ENCODE data around the gene TTC4.
A peak's percentile ranks its signal among the peaks of the same experiment; 100 is the strongest.

TTC4 gene

DNA sequence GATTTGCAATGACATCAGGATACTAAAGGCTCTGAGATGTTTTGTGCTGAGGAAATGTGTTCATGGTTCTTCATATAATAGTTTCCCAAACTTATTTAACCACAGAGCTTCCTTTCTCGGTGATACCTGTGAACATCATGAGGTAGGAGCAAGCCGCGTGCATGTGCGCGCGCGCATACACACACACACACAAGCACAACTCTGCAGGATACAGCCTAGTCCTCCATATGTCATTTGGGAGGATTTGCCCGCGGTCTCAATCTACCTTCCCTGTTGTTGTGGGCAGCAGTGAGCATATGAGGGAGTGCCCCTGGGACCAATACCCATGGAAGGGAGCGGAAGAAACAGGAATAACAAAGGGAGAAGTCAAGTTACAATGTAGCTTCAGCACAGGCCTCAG lies 12.2 kb upstream of the TTC4 start:
- no peak for DNase-seq (ENCODE audit: low spot score)

DNA sequence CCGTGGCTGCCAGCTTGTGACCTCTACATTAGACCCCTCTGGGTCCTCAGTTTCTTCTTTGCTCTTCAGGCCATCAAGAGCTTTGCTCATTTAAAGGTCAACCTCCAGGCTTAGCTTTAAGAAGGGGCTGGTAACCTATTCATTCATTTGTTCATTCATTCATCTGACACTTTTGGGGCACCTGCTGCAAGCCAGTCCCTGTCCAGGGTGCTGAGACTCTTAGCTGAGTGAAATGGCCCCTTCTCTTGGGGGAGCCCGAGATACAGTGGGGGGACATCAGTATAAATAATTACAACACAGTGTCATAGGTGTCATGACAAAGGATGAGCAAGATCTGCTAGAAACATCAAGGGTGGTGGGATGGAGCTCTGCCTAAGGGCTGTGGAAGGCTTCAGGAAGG lies 10.5 kb upstream of the TTC4 start:
- no peak for DNase-seq (ENCODE audit: low spot score)

DNA sequence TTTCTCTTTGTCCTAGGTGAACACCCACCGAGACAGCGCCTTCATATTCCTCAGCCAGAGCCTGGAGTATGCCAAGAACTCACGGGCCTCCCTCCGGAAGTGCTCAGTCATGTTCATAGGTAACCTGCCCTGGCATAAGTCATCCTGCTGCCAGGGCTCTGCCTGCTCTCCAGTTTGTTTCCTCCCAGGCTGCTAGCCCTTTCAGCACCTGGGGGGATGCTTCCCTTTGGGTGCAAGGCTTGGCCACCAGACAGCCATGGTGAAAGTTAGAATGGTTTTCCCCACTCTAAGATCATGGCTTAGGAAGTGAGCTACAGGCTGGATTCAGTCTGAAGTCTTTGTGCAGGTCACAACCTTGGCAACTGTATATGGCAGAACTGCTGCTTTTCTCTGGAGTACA lies 9.2 kb upstream of the TTC4 start:
- DNase-seq (ENCODE audit: low spot score) = no peak

DNA sequence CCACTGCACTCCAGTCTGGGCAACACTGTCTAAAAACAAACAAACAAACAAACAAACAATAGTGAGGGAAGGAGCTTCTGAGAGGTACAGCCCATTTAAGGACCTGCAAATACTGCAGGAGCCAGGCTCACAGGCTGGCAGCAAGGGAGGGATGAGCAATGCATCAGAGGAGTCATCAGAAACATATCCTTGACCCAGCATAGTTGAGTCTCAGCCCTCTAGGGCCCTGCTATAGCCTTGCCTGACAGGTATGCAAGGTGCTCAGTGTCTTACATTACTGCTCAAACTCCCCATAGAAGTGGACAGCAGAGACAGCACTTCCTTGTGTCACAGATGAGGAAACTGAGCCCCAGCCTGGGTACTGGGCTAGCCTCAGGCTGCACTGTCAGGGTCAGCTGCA lies 7.3 kb upstream of the TTC4 start:
- no peak for DNase-seq (ENCODE audit: low spot score)

DNA sequence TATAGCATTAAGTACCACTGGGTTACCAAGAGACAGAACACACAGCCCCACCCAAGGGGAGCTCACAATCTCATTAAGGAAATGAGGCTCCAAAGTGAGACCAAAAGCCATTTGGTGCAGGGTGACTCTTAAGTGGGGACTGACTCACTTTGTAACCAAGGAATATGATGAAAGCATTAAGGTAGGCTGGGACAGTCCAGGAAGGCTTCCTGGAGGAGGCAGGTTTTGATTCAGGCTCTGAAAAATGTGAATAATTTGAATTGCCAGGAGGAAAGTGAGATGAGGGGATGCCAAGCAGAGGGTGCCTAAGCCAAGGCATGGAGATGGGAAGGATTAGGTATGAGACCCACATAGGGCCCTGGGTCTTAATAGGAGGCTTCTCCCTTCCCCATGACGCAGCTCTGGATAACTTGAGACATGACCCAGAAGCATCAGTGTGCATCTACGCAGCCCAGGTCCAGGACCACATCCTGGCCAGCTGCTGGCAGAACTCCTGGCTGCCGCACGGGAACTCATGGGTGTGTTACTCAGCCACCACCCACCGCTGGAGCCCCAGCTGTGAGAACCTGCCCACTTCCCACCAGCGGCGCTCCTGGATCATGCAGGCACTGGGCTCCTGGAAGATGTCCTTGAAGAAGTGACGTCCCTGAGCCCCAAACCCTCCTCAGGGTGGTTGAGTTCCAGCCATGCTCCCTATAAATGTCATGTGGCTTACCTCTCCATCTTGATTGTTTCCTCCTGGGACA lies 5.9 kb upstream of the TTC4 start:
- no peak for DNase-seq (ENCODE audit: low spot score)

DNA sequence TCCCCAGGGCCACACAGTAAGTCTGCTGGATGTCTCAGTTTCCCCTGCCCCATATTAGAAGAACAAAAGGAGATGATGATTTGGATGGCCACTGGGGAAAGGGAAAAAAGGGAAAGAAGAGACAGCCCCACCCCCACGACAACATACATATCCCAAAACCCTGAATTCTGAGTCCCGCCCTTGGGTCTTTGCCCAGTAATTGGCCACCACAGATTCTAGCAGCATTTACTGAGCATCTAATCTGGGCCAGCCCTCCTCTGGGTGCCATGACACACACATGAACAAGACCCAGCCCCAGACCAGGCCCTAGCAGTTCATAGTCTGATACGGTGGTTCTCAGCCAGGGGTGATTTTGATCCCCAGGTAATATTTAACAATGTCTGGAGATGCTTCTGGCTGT lies 5.2 kb upstream of the TTC4 start:
- DNase-seq (ENCODE audit: low spot score) = no peak

DNA sequence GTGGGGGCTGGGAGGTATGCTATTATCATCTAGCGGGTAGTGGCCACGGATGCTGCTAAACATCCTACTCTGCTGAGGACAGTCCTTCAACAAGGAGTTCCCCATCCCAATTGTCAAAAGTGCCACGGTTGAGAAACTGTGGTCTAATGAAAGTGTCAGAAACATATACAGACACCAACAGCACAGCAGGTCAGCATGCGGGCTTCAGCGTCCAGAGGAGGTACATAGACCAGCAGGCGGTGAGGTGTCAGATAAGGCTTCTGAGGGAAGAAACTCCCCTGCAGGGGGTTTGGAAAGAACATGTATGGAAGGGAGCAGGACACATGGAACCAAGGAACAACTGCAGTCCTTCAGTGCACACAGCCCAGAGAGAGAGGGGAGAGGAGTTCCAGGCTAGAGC lies 4.8 kb upstream of the TTC4 start:
- no peak for DNase-seq (ENCODE audit: low spot score)

DNA sequence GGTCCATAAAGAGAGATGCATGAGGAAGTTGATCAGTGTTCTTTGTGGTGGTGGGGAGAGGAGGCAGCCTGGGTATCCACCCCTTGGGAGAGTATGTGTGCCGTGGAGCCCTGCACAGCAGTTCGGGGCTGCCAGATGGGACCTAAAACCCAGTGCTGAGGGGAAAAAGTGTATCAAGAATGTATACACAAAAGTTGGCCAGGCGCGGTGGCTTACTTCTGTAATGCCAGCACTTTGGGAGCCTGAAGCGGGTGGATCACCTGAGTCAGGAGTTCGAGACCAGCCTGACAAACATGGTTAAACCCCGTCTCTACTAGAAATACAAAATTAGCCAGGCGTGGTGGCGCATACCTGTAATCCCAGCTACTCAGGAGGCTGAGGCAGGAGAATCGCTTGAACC lies 4.1 kb upstream of the TTC4 start:
- no peak for DNase-seq (ENCODE audit: low spot score)

DNA sequence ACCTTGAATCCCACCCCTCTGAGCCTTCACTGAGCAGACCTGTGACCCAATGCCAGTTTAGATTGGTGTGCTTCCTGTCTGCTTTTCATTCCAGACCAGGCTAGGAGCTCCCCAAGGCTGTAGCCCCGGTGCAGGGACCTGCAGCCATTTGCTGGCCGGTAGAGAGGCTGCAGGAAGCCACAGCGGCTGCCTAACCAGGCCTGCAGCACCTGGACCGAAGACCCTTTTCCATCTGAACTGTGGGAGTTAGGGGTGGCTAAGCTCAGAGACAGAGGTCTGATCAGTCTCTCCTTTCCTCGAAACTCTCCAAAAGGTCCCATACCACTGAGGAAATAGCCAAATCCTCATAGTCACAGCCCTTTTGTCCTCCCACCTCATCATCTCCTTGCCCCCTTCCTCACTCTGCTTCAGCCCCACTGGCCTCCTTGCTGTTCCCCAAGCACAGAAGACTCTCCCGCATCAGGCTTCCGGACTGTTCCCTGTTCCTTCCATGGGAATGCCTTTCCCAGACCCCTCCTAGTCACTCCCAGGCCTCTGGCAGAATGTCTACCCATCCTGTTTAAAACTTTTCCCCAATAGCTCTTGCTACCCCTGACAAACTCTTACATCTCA lies 674 bp upstream of the TTC4 start:
- no peak for DNase-seq (ENCODE audit: low spot score)

DNA sequence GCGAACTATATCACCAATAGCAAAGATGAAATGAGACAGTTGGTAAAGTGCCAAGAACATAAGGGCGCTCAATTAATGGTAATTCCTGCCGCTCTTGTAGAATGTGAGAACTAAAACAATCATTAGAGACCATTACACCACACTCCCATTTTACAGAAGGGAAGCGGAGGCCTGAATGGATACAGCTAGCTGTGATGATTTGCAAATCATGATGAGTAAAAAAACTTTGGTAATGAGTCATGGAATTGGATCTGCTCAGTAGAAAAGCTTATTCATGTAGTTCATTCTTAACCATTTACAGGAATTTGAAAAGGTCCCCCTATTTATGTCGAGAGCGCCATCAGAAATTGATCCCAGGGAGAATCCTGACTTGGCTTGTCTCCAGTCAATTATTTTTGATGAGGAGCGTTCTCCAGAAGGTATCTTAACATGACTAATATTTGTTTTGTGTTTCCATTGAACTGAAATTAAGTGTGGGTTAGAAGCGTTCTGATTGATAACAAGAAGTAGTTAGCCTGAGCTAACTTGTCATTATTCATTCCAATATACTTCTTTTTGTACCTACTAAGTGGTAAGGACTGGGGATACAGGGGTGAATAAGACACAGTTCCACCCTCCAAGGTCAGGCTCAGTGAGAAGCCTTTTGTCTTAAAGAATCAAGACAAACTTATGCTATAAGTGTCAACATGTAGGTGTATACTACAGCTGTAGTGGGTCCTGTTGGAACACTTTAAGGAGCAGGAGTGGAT lies 812 bp downstream of the TTC4 start:
- DNase-seq (ENCODE audit: low spot score) = peak; percentile 62

DNA sequence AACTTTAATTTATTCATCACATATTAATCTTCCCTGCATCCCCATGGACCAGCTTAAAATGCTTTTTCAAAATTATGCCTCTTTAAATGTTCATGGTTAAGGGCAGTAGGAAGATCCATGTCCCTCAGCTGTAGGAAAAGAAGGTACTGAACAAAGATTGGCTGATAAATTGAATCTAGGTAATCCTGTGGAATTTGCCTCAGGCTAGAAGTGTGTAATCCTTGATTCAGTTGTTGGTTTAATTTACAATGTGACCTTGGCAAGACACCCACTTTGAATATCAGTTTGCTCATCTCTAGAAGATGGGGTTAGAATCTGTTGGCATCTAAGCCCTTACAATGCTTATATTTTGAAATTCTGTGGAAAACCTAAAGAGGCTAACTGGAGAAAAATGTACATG lies 6.1 kb downstream of the TTC4 start:
- no peak for DNase-seq (ENCODE audit: low spot score)

DNA sequence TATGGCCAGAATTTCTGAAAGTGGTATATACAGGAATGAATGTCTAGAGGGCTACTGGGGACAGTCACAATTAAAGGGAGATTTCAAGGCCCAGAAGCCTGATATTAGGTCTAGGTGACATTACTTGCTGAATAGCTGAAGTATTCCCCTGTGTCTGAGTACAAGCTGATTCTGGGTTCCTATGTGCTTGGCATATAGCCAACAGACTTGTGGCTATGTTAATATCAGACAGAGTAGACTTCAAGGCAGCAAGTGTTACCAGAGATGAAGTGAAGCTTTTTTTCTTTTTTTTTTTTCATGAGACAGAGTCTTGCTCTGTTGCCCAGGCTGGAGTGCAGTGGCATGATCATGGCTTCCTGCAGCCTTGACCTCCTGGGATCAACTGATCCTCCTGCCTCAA lies 8.3 kb downstream of the TTC4 start:
- peak; percentile 16 for DNase-seq (ENCODE audit: low spot score)

DNA sequence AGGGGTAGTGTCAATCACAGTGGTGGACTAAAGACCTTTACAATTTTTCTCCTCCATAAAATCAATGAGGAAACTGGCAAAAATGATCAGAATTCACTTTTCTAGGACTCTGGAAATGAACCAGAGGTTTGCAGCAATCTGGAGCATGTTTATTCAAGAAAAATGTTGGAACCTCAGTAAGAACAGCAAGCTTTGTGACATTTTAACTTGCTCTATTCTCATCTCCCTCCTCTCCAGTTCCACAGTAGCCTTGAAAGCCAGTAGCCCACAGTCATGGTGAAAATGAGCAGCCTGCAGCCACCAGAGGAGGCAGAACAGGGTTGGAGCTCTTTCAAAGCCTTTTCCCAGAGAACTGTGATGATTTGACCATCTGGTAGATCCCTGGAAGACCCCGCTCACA lies 9.1 kb downstream of the TTC4 start:
- no peak for DNase-seq (ENCODE audit: low spot score)

DNA sequence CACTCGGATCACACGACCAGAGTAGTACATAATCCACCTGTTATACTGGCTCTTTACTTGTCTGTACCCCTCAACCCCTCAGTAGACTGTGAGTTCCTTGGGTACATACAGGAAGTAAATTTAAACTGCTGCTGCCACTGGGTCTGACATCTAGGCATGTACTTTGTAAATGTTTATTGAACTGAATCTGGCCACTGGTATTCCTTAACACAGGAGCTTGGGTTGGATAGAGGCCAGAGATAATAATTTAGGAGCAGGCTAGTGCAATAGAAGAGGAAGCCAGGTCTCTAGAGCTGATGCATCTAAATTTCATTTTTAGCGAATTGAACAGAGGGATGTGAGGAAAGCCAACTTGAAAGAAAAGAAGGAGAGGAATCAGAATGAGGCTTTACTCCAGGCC lies 12.4 kb downstream of the TTC4 start:
- no peak for DNase-seq (ENCODE audit: low spot score)

DNA sequence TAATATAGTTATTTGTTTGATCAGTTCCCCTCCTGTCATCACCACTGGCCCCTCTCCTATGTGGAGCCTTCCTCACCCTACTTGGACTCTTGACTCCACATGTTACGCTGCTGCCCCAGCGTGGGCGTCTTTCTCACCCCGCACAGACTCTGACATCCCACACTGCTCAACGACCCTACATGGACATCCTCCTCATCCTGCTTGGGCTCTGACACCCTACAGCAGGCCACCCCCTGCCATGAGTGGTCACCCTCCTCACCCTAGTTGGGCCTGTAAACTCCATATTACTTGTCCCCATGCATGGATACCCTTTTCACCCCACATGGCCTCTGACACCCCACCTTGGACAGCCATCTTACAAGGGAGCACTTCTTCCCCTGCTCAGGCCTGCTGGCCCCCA lies 21.0 kb downstream of the TTC4 start:
- no peak for DNase-seq (ENCODE audit: low spot score)

DNA sequence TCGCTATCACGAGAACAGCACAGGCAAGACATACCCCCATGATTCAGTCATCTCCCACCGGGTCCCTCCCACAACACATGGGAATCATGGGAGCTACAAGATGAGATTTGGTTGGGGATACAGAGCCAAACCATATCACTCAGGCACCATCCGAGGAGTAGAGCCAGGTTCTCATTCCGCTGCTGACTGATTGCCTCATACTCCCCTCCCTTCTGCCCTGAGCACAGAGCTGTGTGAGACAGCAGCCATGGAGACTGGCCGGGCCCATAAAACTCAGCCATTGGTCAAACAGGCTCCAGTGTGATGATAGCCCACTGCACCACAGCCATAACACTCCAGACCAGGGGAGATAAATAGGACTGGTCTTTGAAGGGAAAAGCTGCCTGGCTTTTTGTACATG lies 22.6 kb downstream of the TTC4 start:
- DNase-seq (ENCODE audit: low spot score) = no peak

DNA sequence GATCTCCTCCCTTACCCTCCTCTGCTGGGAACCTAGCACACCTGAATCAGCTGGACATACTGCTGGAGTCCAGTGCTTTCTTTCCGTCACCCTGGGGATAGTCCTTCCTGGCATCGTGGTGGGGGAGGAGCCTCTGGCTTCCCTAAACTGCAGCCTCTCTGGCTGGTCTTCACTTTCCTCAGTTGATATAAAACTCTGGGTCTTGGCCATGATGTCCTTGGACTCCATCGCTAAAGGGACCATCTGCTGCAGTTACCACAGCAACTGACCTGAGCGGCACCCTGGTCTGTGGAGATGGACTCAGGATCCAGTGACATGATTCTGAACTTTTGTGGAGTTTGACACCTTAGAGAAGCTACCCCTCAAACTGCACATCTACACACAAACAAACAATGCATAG lies 25.9 kb downstream of the TTC4 start:
- DNase-seq (ENCODE audit: low spot score) = no peak

DNA sequence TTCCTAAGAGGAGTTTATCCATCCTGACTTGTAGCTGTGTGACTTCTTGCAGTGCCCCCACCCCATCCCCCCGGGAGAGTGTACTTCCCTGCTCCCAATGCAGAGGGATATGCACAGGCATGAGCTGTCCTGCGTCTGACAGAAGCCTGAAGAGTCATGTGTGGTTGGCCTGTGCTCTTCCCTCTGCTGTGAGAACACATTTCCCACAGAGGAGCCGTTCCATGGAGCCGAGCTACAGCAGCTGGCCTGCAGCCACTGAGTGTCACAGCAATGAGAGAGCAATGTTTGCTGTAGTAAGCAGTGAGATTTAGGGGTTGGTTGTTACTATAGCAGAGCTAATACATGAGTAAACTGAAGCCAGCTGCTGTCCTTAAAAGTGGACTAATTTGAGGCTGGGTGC lies 26.6 kb downstream of the TTC4 start:
- DNase-seq (ENCODE audit: low spot score) = no peak

DNA sequence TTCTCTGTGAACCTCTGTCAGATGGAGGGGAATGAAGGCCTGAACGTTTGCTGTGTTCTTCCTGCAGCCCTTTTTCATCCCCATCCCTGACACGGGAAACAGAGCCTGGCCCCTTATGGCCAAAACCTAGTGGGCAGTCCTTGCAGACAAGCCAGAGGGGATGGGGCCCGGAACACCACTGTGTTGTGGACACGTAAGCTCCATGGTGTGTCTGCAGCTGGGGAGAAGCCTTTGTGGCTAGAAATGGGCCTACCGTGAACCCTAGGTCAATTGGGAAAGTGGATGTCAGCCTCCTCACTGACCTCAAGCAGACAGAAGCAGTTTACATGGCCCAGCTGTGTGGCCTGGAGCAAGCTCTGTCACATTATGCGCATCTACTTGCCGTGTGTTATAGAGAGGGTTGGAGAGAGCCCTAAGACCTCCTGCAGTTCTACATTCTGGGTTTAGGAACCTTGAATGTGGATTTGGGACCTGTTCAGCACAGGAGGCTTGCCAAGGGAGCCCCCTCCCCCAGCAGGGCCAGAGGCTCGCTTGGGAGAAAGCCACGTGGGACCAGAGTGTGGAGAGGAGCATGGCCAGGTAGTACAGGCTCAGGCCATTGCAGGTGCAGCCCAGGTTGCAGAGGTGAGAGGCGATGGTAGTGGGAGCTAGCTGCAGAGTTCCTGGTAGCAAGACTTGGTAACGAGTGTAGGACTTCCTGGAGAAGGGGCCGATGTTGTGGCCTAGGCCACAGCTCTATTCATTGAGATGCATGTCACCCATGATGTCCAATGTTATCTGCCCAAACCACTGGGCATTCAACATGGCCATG lies 28.0 kb downstream of the TTC4 start:
- DNase-seq (ENCODE audit: low spot score) = no peak

DNA sequence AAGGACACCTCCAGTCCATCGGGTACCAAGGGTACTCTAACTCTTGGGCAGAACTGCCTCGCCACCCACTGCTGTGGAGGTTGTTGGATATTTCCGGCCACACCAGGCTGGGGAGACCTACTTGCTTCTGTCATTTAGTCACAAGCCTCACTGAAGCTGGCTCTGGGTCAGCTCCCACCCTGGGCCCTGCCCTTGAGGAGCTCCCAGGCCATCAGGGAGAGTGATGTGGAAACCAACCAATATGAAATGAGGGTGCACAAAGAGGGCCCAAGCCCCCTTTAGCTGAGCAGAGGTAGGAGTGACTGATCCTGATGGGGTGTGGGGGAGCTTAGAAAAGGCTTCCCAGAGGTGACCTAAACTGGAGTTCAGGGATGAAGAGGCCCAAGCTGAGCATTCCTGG lies 29.0 kb downstream of the TTC4 start:
- no peak for DNase-seq (ENCODE audit: low spot score)

DNA sequence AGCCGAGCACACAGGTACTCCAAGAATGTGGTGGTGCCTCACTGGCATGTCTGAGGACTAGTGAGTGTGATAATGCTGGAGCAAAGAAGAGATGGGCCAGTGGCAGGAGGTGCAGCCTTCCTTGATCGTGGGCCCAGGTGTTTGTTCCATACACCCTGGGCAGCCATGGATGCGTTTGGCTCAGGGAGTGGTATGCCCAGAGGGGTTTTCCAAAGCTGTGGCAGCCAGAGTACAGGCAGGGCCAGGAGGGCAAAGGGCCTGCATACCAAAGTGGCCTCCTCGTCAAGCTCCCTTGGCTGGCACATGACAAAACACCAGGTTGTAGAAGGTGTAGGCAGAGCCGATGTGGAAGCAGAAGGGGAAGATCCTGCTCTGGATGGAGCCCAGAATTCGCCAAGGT lies 29.6 kb downstream of the TTC4 start:
- DNase-seq (ENCODE audit: low spot score) = no peak

DNA sequence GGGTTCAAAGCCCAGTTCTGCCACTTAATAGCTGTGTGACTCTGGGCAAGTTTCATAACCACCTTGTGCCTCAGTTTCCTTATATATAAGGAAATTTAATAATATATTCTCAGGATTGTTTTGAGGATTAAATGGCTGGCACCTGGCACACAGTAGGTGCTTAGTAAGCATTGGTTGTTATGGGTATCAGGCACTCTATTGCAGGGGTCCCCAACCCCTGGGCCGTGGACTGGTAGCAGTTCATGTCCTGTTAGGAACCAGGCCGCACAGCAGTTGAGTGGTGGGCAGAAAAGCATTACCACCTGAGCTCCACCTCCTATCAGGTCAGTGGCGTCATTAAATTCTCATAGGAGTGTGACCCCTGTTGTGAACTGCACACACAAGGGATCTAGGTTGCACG lies 30.2 kb downstream of the TTC4 start:
- no peak for DNase-seq (ENCODE audit: low spot score)

Data from hematopoietic multipotent progenitor cell treated with erythropoietin and hydrocortisone succinate and interleukin-3 and kit ligand, for 15 days (in vitro differentiated cells).